ENCODE measurements around the gene WFS1. TPM values are rescaled to one million over a fixed set of nuclear protein-coding genes. Genes with fewer than 3 reads are reported as not detected.

WFS1 gene
- total and polyA plus RNA-seq, 2 of the 4 experiments (the other 2 are of a cell fraction): 9.7 to 42.4 TPM

DNA sequence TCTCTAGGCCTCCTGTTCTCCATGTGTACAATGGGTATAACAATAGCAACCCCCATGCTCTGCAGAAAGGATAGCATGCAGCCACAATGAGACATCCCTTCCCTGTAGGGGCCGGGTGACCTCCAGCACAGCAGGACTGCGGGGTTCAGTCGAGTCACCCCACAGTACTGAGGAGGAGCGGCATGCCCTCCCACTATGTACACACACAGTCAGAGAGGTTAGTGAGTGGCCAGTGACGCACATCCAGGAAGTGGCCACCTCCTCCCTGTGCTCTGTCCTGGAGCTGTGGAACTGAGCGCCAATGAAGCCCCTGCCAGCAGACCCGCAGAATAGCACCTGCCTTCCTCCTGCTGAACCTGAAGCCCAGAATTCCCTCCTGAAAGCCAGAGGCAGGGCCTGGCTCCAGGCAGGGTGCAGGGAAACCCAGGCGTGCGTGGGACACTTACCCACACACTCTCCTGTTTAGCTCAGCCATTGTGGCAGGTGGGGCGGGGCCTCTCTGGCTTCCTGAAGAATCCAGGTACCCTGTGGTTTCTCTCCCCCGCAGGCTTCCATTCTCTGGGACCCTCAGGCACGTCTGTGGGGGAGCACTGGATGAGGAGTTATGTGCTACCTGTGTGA is 50.0 kb downstream of the WFS1 start:
- 70% methylated on average over 2 of the region's 12 CpGs; no CpG with 5 or more reads in 1 of the 2 experiments for WGBS, 2 experiments (ENCODE audit: extremely low coverage in 2 of 2, insufficient read length in 1 of 2)
- Histone ChIP-seq H2BK20ac (ENCODE audit: low read depth, low read length) (no peak overlapping the region), H2BK120ac (ENCODE audit: low read depth, low read length) (no peak overlapping the region), H2AK9ac (replicated peaks; ENCODE audit: low read depth, low read length, poor library complexity) (no peak overlapping the region), H4K91ac (ENCODE audit: insufficient read depth, low read depth, low read length) (no peak overlapping the region), H3K9me1 (ENCODE audit: insufficient read depth, low read length) (no peaks in the 10 kb centered on the region), H2AK5ac (ENCODE audit: low read depth, low read length) (no peak overlapping the region), H3K14ac (replicated peaks; ENCODE audit: low read depth, low read length) (no peak overlapping the region), H3K9ac (ENCODE audit: low read depth, low read length) (no peak overlapping the region), H3K4me1 (ENCODE audit: control insufficient read depth, insufficient read depth, low read length) (no peaks in the 10 kb centered on the region), H4K5ac (ENCODE audit: low read depth, low read length) (no peak overlapping the region), H3K36me3 (ENCODE audit: control insufficient read depth, insufficient read depth, low read length) (no peaks in the 10 kb centered on the region), H4K8ac (ENCODE audit: low read depth in 2 of 2, low read length in 2 of 2) (no peak overlapping the region), H3K23ac (ENCODE audit: low read depth, low read length) (no peak overlapping the region), H3K4me2 (ENCODE audit: low read depth, low read length) (no peak overlapping the region), H4K20me1 (ENCODE audit: insufficient read depth, low read length) (no peaks in the 10 kb centered on the region), H2BK5ac (ENCODE audit: low read depth, low read length, poor library complexity, severe bottlenecking) (no peak overlapping the region), H3K79me1 (ENCODE audit: low read depth in 1 of 2, low read length in 2 of 2) (no peaks in the 10 kb centered on the region), H3K27me3 (ENCODE audit: control insufficient read depth, insufficient read depth, low read length) (peaks cover 21% of the 10 kb centered on the region), H2AFZ (replicated peaks; ENCODE audit: low read length, poor library complexity) (no peak overlapping the region), H3K27ac (ENCODE audit: insufficient read depth, low read length) (no peak overlapping the region), H3K9me3 (ENCODE audit: control insufficient read depth, insufficient read depth, low read length) (peaks cover 3% of the 10 kb centered on the region), H3K4ac (ENCODE audit: low read depth, low read length) (no peak overlapping the region), H3K18ac (ENCODE audit: low read depth, low read length) (no peak overlapping the region), H3K56ac (ENCODE audit: extremely low read depth, insufficient read depth, low read length) (no peak overlapping the region), H3K4me3 (ENCODE audit: insufficient read depth, low read depth, low read length) (no peak overlapping the region), H2BK15ac (ENCODE audit: low read depth, low read length) (no peak overlapping the region)
- CTCF ChIA-PET: interaction anchor here (3.5 kb wide), 1 partner anchor 69 kb away, joined by 13 read pairs; no protein-coding TSS in a partner anchor
- no TSS peak for BruUV-seq (replicated peaks)
- POLR2A ChIA-PET (ENCODE audit: unreplicated experiment): no interaction called here
- DNase-seq: no peak
- no peak for ATAC-seq (ENCODE audit: low read depth)
- in situ Hi-C loops (cut with MboI; ENCODE audit: low sequenced_read_pairs): loop anchor here (10.0 kb wide), 1 partner anchor 325 kb away; no protein-coding TSS in a partner anchor
- dilution Hi-C loops (cut with HindIII; ENCODE audit: low sequenced_read_pairs, unreplicated experiment): no loop called here
- TF ChIP-seq SMC3 (IDR thresholded peaks at IDR 0.05; ENCODE audit: low read depth, low read length) (no peak), MXI1 (IDR thresholded peaks at IDR 0.05; ENCODE audit: borderline replicate concordance, low read depth, low read length) (no peak), FOS (IDR thresholded peaks at IDR 0.05; ENCODE audit: low read depth, low read length) (no peak), CHD1 (IDR thresholded peaks at IDR 0.05; ENCODE audit: low read depth, low read length) (no peak), CEBPB (IDR thresholded peaks at IDR 0.05; ENCODE audit: low read depth, low read length) (no peak), RCOR1 (IDR thresholded peaks at IDR 0.05; ENCODE audit: insufficient replicate concordance, low read length) (no peak), RAD21 (IDR thresholded peaks at IDR 0.05; ENCODE audit: low read length) (no peak), MAFK (IDR thresholded peaks at IDR 0.05; ENCODE audit: low read depth, low read length) (no peak), POLR2A (IDR thresholded peaks at IDR 0.05; ENCODE audit: low read depth, low read length) (no peak), MAZ (IDR thresholded peaks at IDR 0.05; ENCODE audit: borderline replicate concordance, low read depth, low read length) (no peak), RFX5 (IDR thresholded peaks at IDR 0.05; ENCODE audit: low read depth, low read length) (no peak), BHLHE40 (IDR thresholded peaks at IDR 0.05; ENCODE audit: low read depth, low read length) (no peak), NFE2L2 (IDR thresholded peaks at IDR 0.05; ENCODE audit: low read depth, low read length) (no peak)
- TF ChIP-seq, protein P1, sequence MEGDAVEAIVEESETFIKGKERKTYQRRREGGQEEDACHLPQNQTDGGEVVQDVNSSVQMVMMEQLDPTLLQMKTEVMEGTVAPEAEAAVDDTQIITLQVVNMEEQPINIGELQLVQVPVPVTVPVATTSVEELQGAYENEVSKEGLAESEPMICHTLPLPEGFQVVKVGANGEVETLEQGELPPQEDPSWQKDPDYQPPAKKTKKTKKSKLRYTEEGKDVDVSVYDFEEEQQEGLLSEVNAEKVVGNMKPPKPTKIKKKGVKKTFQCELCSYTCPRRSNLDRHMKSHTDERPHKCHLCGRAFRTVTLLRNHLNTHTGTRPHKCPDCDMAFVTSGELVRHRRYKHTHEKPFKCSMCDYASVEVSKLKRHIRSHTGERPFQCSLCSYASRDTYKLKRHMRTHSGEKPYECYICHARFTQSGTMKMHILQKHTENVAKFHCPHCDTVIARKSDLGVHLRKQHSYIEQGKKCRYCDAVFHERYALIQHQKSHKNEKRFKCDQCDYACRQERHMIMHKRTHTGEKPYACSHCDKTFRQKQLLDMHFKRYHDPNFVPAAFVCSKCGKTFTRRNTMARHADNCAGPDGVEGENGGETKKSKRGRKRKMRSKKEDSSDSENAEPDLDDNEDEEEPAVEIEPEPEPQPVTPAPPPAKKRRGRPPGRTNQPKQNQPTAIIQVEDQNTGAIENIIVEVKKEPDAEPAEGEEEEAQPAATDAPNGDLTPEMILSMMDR (conservative IDR thresholded peaks at IDR 0.05; ENCODE audit: low read depth, low read length): no peak
- TF ChIP-seq, protein P2, sequence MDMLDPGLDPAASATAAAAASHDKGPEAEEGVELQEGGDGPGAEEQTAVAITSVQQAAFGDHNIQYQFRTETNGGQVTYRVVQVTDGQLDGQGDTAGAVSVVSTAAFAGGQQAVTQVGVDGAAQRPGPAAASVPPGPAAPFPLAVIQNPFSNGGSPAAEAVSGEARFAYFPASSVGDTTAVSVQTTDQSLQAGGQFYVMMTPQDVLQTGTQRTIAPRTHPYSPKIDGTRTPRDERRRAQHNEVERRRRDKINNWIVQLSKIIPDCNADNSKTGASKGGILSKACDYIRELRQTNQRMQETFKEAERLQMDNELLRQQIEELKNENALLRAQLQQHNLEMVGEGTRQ (IDR thresholded peaks at IDR 0.05; ENCODE audit: low read depth, low read length): no peak
- TF ChIP-seq, protein P3, sequence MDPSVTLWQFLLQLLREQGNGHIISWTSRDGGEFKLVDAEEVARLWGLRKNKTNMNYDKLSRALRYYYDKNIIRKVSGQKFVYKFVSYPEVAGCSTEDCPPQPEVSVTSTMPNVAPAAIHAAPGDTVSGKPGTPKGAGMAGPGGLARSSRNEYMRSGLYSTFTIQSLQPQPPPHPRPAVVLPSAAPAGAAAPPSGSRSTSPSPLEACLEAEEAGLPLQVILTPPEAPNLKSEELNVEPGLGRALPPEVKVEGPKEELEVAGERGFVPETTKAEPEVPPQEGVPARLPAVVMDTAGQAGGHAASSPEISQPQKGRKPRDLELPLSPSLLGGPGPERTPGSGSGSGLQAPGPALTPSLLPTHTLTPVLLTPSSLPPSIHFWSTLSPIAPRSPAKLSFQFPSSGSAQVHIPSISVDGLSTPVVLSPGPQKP (IDR thresholded peaks at IDR 0.05; ENCODE audit: borderline replicate concordance, low read depth, low read length): no peak
- intact Hi-C loops (cut with micrococcal nuclease): no loop called here

Data from IMR-90 (cell line).